DOHH2 (cell line): ENCODE data around the gene MACROD2.

Source experiments
- CTCF ChIP-seq: fragments of 200-600 bp; sonication (generic); IDR thresholded peaks from one replicate; pipeline ENCODE4 v1.5.1; 2014; ENCODE audit warnings: antibody characterized with exemption, mild to moderate bottlenecking, low read depth, low read length; ENCODE audit not compliant: poor library complexity, severe bottlenecking
- EZH2phosphoT487 ChIP-seq: fragments of 200-600 bp; sonication (generic); IDR thresholded peaks from 2 replicates; pipeline ENCODE4 v1.6.1; 2017; ENCODE audit warnings: borderline replicate concordance, mild to moderate bottlenecking, antibody characterized with exemption, low read length, moderate library complexity, mixed read lengths

- no peak for TF ChIP-seq EZH2phosphoT487
- no peak for TF ChIP-seq CTCF
Measured at GRCh38 chr20:16020971-16021370, 2025.7 kb downstream of the MACROD2 start.
